Measurements from ENCODE around the gene MOB3B. TPM values are rescaled to one million over a fixed set of nuclear protein-coding genes. Genes with fewer than 3 reads are reported as not detected.

Gene MOB3B
- total and polyA plus RNA-seq, 10 of the 15 experiments (the other 5 are each of a cell fraction or from before 2014, with no cell fraction given) = 0.44 to 2.7 (median 0.91) TPM

- WGBS (ENCODE audit: insufficient coverage, insufficient replicate concordance, low lambda C conversion rate, missing lambda C conversion rate) = 92% methylated on average over 4 of the region's 4 CpGs
- ChIA-PET RAD21 (ENCODE audit: unreplicated experiment) (no interaction called here), SMC1A (ENCODE audit: uncharacterized antibody, unreplicated experiment) (interaction anchor here (1.1 kb wide), 1 partner anchor 13 kb away, joined by 3 read pairs; no protein-coding TSS in a partner anchor), CTCF (interaction anchor here (0.6 kb wide), 1 partner anchor 159 kb away, joined by 4 read pairs; no protein-coding TSS in a partner anchor), POLR2A (interaction anchor here (1.8 kb wide), 1 partner anchor 10 kb away, joined by 5 read pairs; no protein-coding TSS in a partner anchor)
- H3K4me3 ChIP-seq = no peak overlapping the region
- DNase-seq (ENCODE audit: low read depth, low spot score) (no peak), FAIRE-seq (no peak), ATAC-seq (no peak)
- H3K36me3 ChIP-seq (ENCODE audit: control insufficient read depth in 2 of 2, insufficient read depth in 2 of 2, low read length in 1 of 2) = no peaks in the 10 kb centered on the region
- in situ Hi-C loops (cut with MboI) (no loop called here), intact Hi-C loops (cut with micrococcal nuclease; ENCODE audit: unreplicated experiment) (no loop called here)
- no peak overlapping the region for H3K9ac ChIP-seq (ENCODE audit: control insufficient read depth, insufficient read depth, low read length)
- no TSS peak for BruUV-seq (replicated peaks)
- peaks cover 33% of the 10 kb centered on the region for H3K4me1 ChIP-seq (ENCODE audit: control insufficient read depth, insufficient read depth, low read length)
- H4K20me1 ChIP-seq (ENCODE audit: control insufficient read depth, insufficient read depth) = no peaks in the 10 kb centered on the region
- H2AFZ ChIP-seq (ENCODE audit: control insufficient read depth, low read depth, low read length) = no peak overlapping the region
- TF ChIP-seq FOXM1 (IDR thresholded peaks at IDR 0.05; ENCODE audit: low read depth, low read length) (no peak), NFYA (IDR thresholded peaks at IDR 0.05; ENCODE audit: borderline replicate concordance, low read depth, low read length) (no peak), CREB1 (IDR thresholded peaks at IDR 0.05; ENCODE audit: low read depth) (no peak), REST (IDR thresholded peaks at IDR 0.05; ENCODE audit: low read depth, low read length) (no peak)
- H3K4me2 ChIP-seq (ENCODE audit: control insufficient read depth, insufficient read depth) = no peak overlapping the region
- no peaks in the 10 kb centered on the region for H3K27me3 ChIP-seq (replicated peaks in 1 of 2; ENCODE audit: control insufficient read depth in 2 of 2, insufficient read depth in 2 of 2, low read length in 1 of 2)
- H3K79me2 ChIP-seq (ENCODE audit: control insufficient read depth, insufficient read depth, low read length) = no peaks in the 10 kb centered on the region
- H3K27ac ChIP-seq (ENCODE audit: control insufficient read depth, insufficient read depth) = no peak overlapping the region
- peaks cover 2% of the 10 kb centered on the region; the same call in 1 of the 3 replicates for H3K9me3 ChIP-seq (replicated peaks; ENCODE audit: control insufficient read depth, insufficient read depth, low read length)
Measured at GRCh38 chr9:27373851-27374250, 155.8 kb downstream of the MOB3B start.

Data from GM12878 (cell line).